Transverse colon (tissue), 4 donors: Measurements from ENCODE around the gene DEPDC4. TPM values are rescaled to one million over a fixed set of nuclear protein-coding genes. Genes with fewer than 3 reads are reported as not detected.

Experiments
- DNase-seq: peaks from one replicate; pipeline ENCODE4 v3.0.0-alpha.2; 2019
- H3K27ac ChIP-seq, 4 donors: fragments of 200-600 bp; sonication (generic); 2 replicates each; pipeline ENCODE4 v1.5.1; 2016 to 2018; ENCODE audit warnings: inconsistent platforms in 4 of 4
- H3K27me3 ChIP-seq: fragments of 200-600 bp; sonication (generic); 2 replicates; pipeline ENCODE4 v1.5.1; 2017; ENCODE audit warnings: inconsistent platforms
- H3K36me3 ChIP-seq, 4 donors: fragments of 200-600 bp; sonication (generic); 2 replicates each; pipeline ENCODE4 v1.5.1; 2017 to 2019; ENCODE audit warnings: inconsistent platforms in 4 of 4
- H3K4me1 ChIP-seq, 4 donors: fragments of 200-600 bp; sonication (generic); 2 replicates each; pipeline ENCODE4 v1.5.1; 2017 to 2020; ENCODE audit warnings: inconsistent platforms in 4 of 4
- H3K4me3 ChIP-seq, 4 donors: fragments of 200-600 bp; sonication (generic); 1 replicate in 1 of 4; 2 replicates in 3 of 4; pipeline versions ENCODE4 v1.5.1 to v1.6.1; 2017 to 2019; ENCODE audit warnings: inconsistent platforms in 4 of 4
- H3K9me3 ChIP-seq, 2 donors: fragments of 200-600 bp; sonication (generic); 2 replicates each; pipeline ENCODE4 v1.5.1; 2017 to 2019; ENCODE audit warnings: inconsistent platforms in 2 of 2
- EP300 ChIP-seq: sonication (generic); formaldehyde crosslinking; IDR thresholded peaks from one replicate; pipeline ENCODE4 v1.6.1; 2017; ENCODE audit warnings: antibody characterized with exemption, low read depth
- POLR2A ChIP-seq: fragments of 450-650 bp; IDR thresholded peaks from one replicate; pipeline ENCODE4 v1.6.1; 2016; ENCODE audit warnings: antibody characterized with exemption, mild to moderate bottlenecking, moderate library complexity
- POLR2AphosphoS5 ChIP-seq, 3 donors: sonication (generic); formaldehyde crosslinking; IDR thresholded peaks; one replicate each; pipeline ENCODE4 v1.6.1; 2016; ENCODE audit warnings: antibody characterized with exemption in 3 of 3
- WGBS, 2 donors: methylation state at CpG; one replicate each; pipeline ENCODE4 v1.1.5; 2018; ENCODE audit warnings: low coverage in 1 of 2; 5-methylcytosine and 5-hydroxymethylcytosine counted together
- in situ Hi-C, 4 donors: fragments of 200-750 bp; cut with MboI; loops; one replicate each; pipeline versions ENCODE4 v1.15.0 to v1.15.1; 2017; ENCODE audit warnings: low sequenced_read_pairs in 3 of 4, low pct_ligation_motif_present in 1 of 4, low pct_unique_long_range_greater_than_20kb in 1 of 4
- intact Hi-C: fragments of 100-400 bp; cut with DNase I; formaldehyde crosslinking; loops from one replicate; pipeline ENCODE4 v1.15.1; 2023; ENCODE audit warnings: low total_unique reads
- small RNA-seq, 4 donors: library from RNA; depleted of rRNA; stranded (forward); fragments of <200 nt; gene quantifications; one replicate each; pipeline ENCODE3, GENCODE V24; 2016
- total RNA-seq, 4 donors: library from RNA; depleted of rRNA; stranded (reverse); fragments of >200 nt; gene quantifications; one replicate each; pipeline ENCODE4 v1.1.0, GENCODE V29; 2016
- TF ChIP-seq, protein P1 (sequence below), 5 experiments: fragments of 200-600 bp in 3 of 5; fragments of 450-650 bp in 2 of 5; sonication (generic) in 3 of 5; IDR thresholded peaks; 1 replicate in 2 of 5; 2 replicates in 3 of 5; pipeline ENCODE4 v1.5.1; 2016 to 2017; ENCODE audit warnings: antibody characterized with exemption in 5 of 5, inconsistent platforms in 3 of 5, mild to moderate bottlenecking in 2 of 5, moderate library complexity in 1 of 5

Gene DEPDC4
- total RNA-seq, 4 donors from 2014 or later: 0.55 to 1.00 (median 0.95) TPM; not detected in 1

GRCh38 chr12:100199023-100199346, 67.9 kb downstream of the DEPDC4 start:
- no peak for DNase-seq

GRCh38 chr12:100197486-100197885, 69.4 kb downstream of the DEPDC4 start:
- TF ChIP-seq POLR2AphosphoS5 (IDR thresholded peaks at IDR 0.05): no peak
- TF ChIP-seq, protein P1, sequence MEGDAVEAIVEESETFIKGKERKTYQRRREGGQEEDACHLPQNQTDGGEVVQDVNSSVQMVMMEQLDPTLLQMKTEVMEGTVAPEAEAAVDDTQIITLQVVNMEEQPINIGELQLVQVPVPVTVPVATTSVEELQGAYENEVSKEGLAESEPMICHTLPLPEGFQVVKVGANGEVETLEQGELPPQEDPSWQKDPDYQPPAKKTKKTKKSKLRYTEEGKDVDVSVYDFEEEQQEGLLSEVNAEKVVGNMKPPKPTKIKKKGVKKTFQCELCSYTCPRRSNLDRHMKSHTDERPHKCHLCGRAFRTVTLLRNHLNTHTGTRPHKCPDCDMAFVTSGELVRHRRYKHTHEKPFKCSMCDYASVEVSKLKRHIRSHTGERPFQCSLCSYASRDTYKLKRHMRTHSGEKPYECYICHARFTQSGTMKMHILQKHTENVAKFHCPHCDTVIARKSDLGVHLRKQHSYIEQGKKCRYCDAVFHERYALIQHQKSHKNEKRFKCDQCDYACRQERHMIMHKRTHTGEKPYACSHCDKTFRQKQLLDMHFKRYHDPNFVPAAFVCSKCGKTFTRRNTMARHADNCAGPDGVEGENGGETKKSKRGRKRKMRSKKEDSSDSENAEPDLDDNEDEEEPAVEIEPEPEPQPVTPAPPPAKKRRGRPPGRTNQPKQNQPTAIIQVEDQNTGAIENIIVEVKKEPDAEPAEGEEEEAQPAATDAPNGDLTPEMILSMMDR (IDR thresholded peaks at IDR 0.05): no peak
- no peak for TF ChIP-seq EP300
- TF ChIP-seq POLR2A: no peak
- in situ Hi-C loops: no loop called here
- intact Hi-C loops: no loop called here
- 94 to 100% methylated on average over 1 to 4 of the region's 4 CpGs for WGBS, 2 donors
- Histone ChIP-seq H3K27ac (no peak overlapping the region), H3K9me3 (no peaks in the 10 kb centered on the region), H3K4me3 (no peak overlapping the region), H3K27me3 (no peaks in the 10 kb centered on the region), H3K36me3 (no peaks in the 10 kb centered on the region), H3K4me1 (peaks cover 13 to 25% (median 19%) of the 10 kb centered on the region in 4 donors)
- no peak for DNase-seq

More at GRCh38 chr12:100199023-100199346, 67.9 kb downstream of the DEPDC4 start:
- Histone ChIP-seq H3K27ac (peak overlapping the region; percentile 90 to 97 (median 92)), H3K27me3 (no peaks in the 10 kb centered on the region), H3K9me3 (no peaks in the 10 kb centered on the region), H3K4me3 (peak overlapping the region; percentile 66 to 98 (median 82)), H3K4me1 (peaks cover 13 to 33% (median 19%) of the 10 kb centered on the region in 4 donors), H3K36me3 (no peaks in the 10 kb centered on the region)
- WGBS, 2 donors: 36 to 61% methylated on average over 3 to 6 of the region's 6 CpGs
- intact Hi-C loops: no loop called here
- in situ Hi-C loops: no loop called here
- TF ChIP-seq POLR2A (no peak), POLR2AphosphoS5 (IDR thresholded peaks at IDR 0.05) (no peak), EP300 (no peak)
- TF ChIP-seq, protein P1 (IDR thresholded peaks at IDR 0.05): no peak

- H3K4me1 ChIP-seq: no peaks in the 10 kb centered on the region
- no peaks in the 10 kb centered on the region for H3K36me3 ChIP-seq
- H3K27me3 ChIP-seq: no peaks in the 10 kb centered on the region
- no peak overlapping the region for H3K27ac ChIP-seq
- H3K4me3 ChIP-seq: no peak overlapping the region
- no peaks in the 10 kb centered on the region for H3K9me3 ChIP-seq
- TF ChIP-seq POLR2AphosphoS5 (IDR thresholded peaks at IDR 0.05) (no peak), EP300 (no peak)
- TF ChIP-seq, protein P1 (IDR thresholded peaks at IDR 0.05): no peak
- intact Hi-C loops (no loop called here), in situ Hi-C loops (no loop called here)
- DNase-seq: no peak
- 86 to 91% methylated on average over 1 of the region's 1 CpG for WGBS, 2 donors
These were observed 73.8 kb downstream of the DEPDC4 start for GRCh38 chr12:100193085-100193484.

Small RNA genes lying within 50 kb of the gene (small RNA-seq; reads per million reads assigned to genes)
- 0 reads per million in 4 donors for gene RF00019

Other genes starting within 250 kb of the DEPDC4 start
- 10 to 100 TPM in 3 of 4 donors, 1 to 10 TPM in 1; 3.8 to 44.1 (median 31.5) TPM for gene BLTP3B, start 124.2 kb downstream of the DEPDC4 start, total RNA-seq
- 10 to 100 TPM in 3 of 4 donors, 1 to 10 TPM in 1; 4.9 to 35.0 (median 13.7) TPM for gene ACTR6, start 66.3 kb downstream of the DEPDC4 start, total RNA-seq
- 10 to 100 TPM; 68.0 to 84.4 (median 72.6) TPM for gene SCYL2, start 98 bp upstream of the DEPDC4 start, total RNA-seq
- gene SLC17A8, start 90.0 kb upstream of the DEPDC4 start, total RNA-seq: 10 to 100 TPM in 1 of 4 donors, 1 to 10 TPM in 3; 5.4 to 21.8 (median 7.5) TPM
- gene NR1H4, start 206.8 kb upstream of the DEPDC4 start, total RNA-seq: 10 to 100 TPM; 10.7 to 50.7 (median 28.8) TPM